ENCODE data around the gene MAFG. TPM values are rescaled to one million over a fixed set of nuclear protein-coding genes. Genes with fewer than 3 reads are reported as not detected.

MAFG gene
- total RNA-seq, 2 experiments from 2014 or later: 14.0 to 16.5 TPM

GRCh38 chr17:81931557-81932332 lies 4.2 kb upstream of the MAFG start:
- CTCF ChIA-PET: interaction anchor here (0.9 kb wide), 1 partner anchor 28 kb away, joined by 3 read pairs; no protein-coding TSS in a partner anchor
- H3K27ac Mint-ChIP-seq: no peak overlapping the region
- H3K9me3 Mint-ChIP-seq (ENCODE audit: insufficient read depth): no peaks in the 10 kb centered on the region
- ATAC-seq: no peak
- H3K27me3 Mint-ChIP-seq (ENCODE audit: low read depth): no peaks in the 10 kb centered on the region
- POLR2A ChIA-PET: interaction anchor here (0.9 kb wide), 1 partner anchor 15 kb away, joined by 3 read pairs; no protein-coding TSS in a partner anchor
- H3K36me3 Mint-ChIP-seq (ENCODE audit: low read depth): peaks cover 4% of the 10 kb centered on the region
- no peak for DNase-seq
- no peak overlapping the region for H3K4me3 Mint-ChIP-seq
- peaks cover 27% of the 10 kb centered on the region for H3K4me1 Mint-ChIP-seq (ENCODE audit: low read depth)

DNA sequence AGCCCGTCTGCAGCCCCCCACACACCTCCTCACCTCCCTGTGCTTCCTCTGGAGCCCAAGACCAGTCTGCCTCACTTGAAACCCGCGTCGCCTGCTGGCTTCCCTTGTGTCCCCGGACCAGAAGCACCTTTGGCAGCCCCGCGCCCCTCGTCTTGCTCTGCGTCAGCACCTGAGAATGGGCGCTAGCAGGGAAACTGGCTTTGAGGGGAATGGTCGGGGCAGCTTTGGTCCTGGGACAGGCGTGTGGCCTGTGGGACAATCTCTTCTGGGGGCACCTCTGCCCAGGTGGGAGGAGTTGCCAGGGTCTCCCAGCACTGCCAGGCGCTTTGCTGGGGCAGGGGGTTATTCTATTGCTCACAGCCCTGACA lies 3.6 kb upstream of the MAFG start:
- Mint-ChIP-seq H3K27me3 (ENCODE audit: low read depth) (no peaks in the 10 kb centered on the region), H3K36me3 (ENCODE audit: low read depth) (peaks cover 4% of the 10 kb centered on the region), H3K4me3 (no peak overlapping the region), H3K27ac (no peak overlapping the region), H3K4me1 (ENCODE audit: low read depth) (peaks cover 28% of the 10 kb centered on the region), H3K9me3 (ENCODE audit: insufficient read depth) (no peaks in the 10 kb centered on the region)
- POLR2A ChIA-PET: no interaction called here
- CTCF ChIA-PET: interaction anchor here (1.8 kb wide), 1 partner anchor 39 kb away, joined by 5 read pairs; no protein-coding TSS in a partner anchor
- no peak for ATAC-seq
- DNase-seq: no peak

DNA sequence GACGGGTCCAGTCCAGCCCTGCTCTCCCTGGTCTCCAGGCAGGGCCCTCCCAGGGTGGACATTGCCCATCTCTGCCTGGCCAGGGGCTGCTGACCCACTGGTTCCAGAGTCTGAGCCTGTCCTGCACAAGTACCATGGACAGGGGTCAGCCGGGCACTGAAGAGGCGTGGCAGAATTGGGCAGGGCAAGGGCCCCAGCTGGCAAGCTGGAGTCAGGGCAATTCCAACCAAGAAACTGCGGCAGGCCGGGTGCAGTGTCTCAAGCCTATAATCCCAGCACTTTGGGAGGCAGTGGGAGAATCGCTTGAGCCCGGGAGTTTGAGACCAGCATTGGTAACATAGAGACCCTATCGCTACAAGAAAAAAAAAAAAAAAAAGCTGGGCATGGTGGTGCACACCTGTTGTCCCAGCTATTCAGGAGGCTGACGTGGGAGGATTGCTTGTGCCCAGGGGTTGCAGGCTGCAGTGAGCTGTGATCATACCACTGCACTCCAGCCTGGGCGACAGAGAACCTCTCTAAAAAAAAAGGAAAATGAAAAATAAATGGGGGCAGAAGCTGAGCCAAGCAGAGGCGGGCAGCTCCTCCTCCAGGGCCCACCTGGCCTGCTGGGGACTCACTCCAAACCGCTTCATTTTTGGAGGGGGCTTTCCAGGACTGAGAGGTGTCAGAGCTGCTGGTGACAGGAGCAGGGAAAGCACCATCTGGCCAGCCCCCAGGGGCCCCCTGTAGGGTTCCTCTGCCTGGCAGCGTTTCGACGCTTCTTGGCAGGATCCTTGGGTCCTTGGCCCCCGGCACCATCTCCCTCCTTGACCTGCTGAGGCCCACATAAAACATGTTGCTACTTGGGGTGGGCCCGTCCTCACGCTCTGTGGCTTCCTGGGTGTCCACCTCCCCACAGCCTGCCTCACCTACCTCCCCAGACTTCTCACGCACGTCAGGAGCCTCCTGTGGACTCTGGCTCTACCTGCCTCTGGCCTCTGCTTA lies 2.9 kb upstream of the MAFG start:
- DNase-seq: no peak
- CTCF ChIA-PET: interaction anchor here (0.7 to 1.8 kb wide), 4 partner anchors 29 to 98 kb away, joined by 3 to 5 read pairs (median 3); no protein-coding TSS in a partner anchor
- no peak overlapping the region for H3K27ac Mint-ChIP-seq
- peaks cover 28% of the 10 kb centered on the region for H3K4me1 Mint-ChIP-seq (ENCODE audit: low read depth)
- H3K27me3 Mint-ChIP-seq (ENCODE audit: low read depth): no peaks in the 10 kb centered on the region
- no peak for ATAC-seq
- no peak overlapping the region for H3K4me3 Mint-ChIP-seq
- POLR2A ChIA-PET: no interaction called here
- no peaks in the 10 kb centered on the region for H3K9me3 Mint-ChIP-seq (ENCODE audit: insufficient read depth)
- H3K36me3 Mint-ChIP-seq (ENCODE audit: low read depth): no peaks in the 10 kb centered on the region

GRCh38 chr17:81929253-81930141 lies 2.0 kb upstream of the MAFG start:
- POLR2A ChIA-PET: interaction anchor here (0.6 to 0.7 kb wide), 2 partner anchors 13 to 134 kb away, joined by 3 to 5 read pairs; no protein-coding TSS in a partner anchor
- no peak for ATAC-seq
- H3K27me3 Mint-ChIP-seq (ENCODE audit: low read depth): no peaks in the 10 kb centered on the region
- no peak for DNase-seq
- H3K4me3 Mint-ChIP-seq: no peak overlapping the region
- CTCF ChIA-PET: interaction anchor here (0.9 to 2.5 kb wide), 5 partner anchors 30 to 60 kb away, joined by 3 to 10 read pairs (median 3); no protein-coding TSS in a partner anchor
- H3K4me1 Mint-ChIP-seq (ENCODE audit: low read depth): peaks cover 28% of the 10 kb centered on the region
- no peaks in the 10 kb centered on the region for H3K9me3 Mint-ChIP-seq (ENCODE audit: insufficient read depth)
- no peak overlapping the region for H3K27ac Mint-ChIP-seq
- no peaks in the 10 kb centered on the region for H3K36me3 Mint-ChIP-seq (ENCODE audit: low read depth)

DNA sequence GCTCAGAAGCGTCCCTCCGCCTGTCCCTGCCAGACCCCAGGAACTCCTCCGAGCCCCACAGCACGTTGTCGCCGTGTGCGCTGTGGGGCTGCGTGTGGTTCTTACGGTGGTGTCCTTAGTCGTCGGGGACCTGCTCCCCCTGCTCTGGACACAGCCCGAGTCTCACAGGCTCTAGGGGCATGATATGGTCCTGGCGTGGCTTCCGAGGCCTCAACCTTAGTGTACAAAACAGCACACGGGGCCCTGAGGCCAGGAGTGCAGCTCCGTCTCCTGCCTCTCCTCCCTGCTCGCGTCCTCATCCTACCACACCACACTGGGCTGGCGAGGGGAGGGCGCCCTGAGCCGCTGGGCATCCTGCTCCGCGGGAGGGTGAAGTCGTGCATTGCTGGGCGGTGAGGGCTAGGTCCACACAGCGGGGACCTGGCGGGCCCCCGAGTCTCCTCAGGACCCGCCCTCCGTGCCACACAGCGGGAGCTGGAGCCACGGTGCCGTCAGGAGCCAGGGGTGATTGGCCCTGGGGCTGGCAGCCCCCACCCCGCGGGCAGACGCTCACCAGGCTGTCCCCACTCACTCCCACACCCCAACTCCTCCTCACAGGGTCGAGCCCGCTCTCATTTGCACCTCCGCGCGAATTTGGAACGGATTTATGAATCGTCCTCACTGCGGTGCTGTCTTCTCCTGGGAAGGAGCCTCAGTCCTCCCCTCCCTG lies 1.2 kb upstream of the MAFG start:
- Mint-ChIP-seq H3K36me3 (ENCODE audit: low read depth) (no peaks in the 10 kb centered on the region), H3K27me3 (ENCODE audit: low read depth) (no peaks in the 10 kb centered on the region), H3K27ac (no peak overlapping the region)

GRCh38 chr17:81927152-81927652 lies 333 bp downstream of the MAFG start:
- Mint-ChIP-seq H3K27ac (peak overlapping the region; percentile 39), H3K9me3 (ENCODE audit: insufficient read depth) (no peaks in the 10 kb centered on the region)

More for the DNA sequence above, 1.2 kb upstream of the MAFG start:
- CTCF ChIA-PET: interaction anchor here (0.9 to 2.9 kb wide), 9 partner anchors 8 to 93 kb away, joined by 3 to 13 read pairs (median 5); partner anchors contain the start of genes ARHGDIA and PYCR1
- Mint-ChIP-seq H3K9me3 (ENCODE audit: insufficient read depth) (no peaks in the 10 kb centered on the region), H3K4me3 (peak overlapping the region; percentile 54), H3K4me1 (ENCODE audit: low read depth) (peaks cover 30% of the 10 kb centered on the region)
- POLR2A ChIA-PET: interaction anchor here (0.7 to 3.0 kb wide), 2 partner anchors 12 to 14 kb away, joined by 3 to 19 read pairs; no protein-coding TSS in a partner anchor
- no peak for DNase-seq
- ATAC-seq: no peak

DNA sequence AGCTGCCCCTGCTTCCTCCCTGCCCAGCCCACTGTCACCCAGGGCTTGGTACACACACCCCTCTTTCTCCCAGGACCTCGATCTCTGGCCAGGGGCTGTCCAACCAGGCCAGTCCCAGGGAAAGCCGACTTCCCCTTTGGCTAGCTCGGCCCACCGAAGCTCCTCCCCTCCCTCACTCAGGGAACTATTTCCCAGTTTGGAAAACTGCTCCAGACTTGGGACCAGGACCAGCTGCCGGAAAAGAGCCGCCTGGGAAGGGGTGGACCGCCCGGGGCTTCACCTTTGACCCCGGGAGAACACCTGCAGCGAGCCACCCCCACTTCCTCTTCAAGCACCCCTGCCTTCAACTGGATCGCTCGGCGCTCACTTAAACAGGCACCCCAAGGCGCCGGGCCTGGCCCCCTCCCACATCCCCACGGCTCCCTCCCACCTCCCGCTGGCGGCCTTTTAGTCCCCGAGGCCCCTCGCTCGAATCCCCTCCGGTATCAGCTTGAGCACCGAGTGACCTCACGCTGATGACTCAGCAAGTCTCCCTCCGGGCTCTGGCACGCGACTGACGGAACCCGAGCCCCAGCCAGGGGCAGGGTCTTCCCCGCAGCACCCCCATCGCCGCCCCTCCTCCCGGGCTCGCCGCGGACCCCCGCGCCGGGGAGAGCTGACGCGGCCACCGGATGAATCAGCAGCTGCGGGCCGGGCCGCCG lies 934 bp downstream of the MAFG start:
- H3K9me3 Mint-ChIP-seq (ENCODE audit: insufficient read depth): no peaks in the 10 kb centered on the region
- peaks cover 27% of the 10 kb centered on the region for H3K4me1 Mint-ChIP-seq (ENCODE audit: low read depth)
- H3K27ac Mint-ChIP-seq: peak overlapping the region; percentile 86
- peak overlapping the region; percentile 85 for H3K4me3 Mint-ChIP-seq
- peak; percentile 65 for DNase-seq
- ATAC-seq: peak; percentile 13
- no peaks in the 10 kb centered on the region for H3K36me3 Mint-ChIP-seq (ENCODE audit: low read depth)
- no peaks in the 10 kb centered on the region for H3K27me3 Mint-ChIP-seq (ENCODE audit: low read depth)
- CTCF ChIA-PET: interaction anchor here (1.0 to 2.9 kb wide), 6 partner anchors 33 to 279 kb away, joined by 3 to 13 read pairs (median 6); no protein-coding TSS in a partner anchor
- POLR2A ChIA-PET: interaction anchor here (0.8 to 3.0 kb wide), 6 partner anchors 10 to 223 kb away, joined by 3 to 19 read pairs (median 3); partner anchors contain the start of genes ASPSCR1 and MRPL12

More at GRCh38 chr17:81927152-81927652, 333 bp downstream of the MAFG start:
- ChIA-PET POLR2A (interaction anchor here (1.2 to 3.0 kb wide), 6 partner anchors 10 to 265 kb away, joined by 3 to 19 read pairs (median 4); partner anchors contain the start of gene MRPL12), CTCF (interaction anchor here (1.2 to 2.9 kb wide), 7 partner anchors 10 to 279 kb away, joined by 3 to 13 read pairs (median 5); partner anchors contain the start of gene ARHGDIA)
- DNase-seq (no peak), ATAC-seq (peak; percentile 10)
- no peaks in the 10 kb centered on the region for H3K36me3 Mint-ChIP-seq (ENCODE audit: low read depth)
- H3K4me3 Mint-ChIP-seq: peak overlapping the region; percentile 46
- H3K27me3 Mint-ChIP-seq (ENCODE audit: low read depth): no peaks in the 10 kb centered on the region
- H3K4me1 Mint-ChIP-seq (ENCODE audit: low read depth): peaks cover 27% of the 10 kb centered on the region

DNA sequence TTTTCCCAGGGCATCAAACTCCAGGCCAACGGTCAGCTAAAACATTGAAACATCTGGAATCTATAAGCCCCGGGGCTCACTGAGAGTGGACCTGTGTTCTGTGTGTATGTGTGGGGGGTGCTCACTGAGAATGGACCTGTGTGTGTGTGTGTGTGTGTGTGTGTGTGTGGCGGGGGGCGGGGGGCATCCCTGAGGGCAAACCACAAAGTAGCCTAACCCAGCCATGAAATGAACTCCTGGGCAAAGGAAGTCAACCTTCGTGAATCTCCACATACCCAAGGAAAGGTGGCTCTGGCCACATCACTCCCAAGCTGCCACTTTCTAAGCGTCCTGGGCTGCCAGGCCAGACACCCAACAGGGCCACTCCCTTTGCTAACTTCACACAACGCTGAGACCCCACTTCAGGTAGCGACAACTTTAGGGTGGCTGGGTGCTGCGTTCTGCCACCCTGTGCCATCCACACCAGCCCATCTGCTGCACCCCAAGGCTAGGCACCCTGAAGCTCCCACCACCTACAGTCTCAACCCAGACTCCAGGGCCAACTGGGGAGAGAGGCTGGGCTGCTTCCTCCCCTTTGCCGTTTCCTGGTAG lies 1.6 kb downstream of the MAFG start:
- H3K4me3 Mint-ChIP-seq: peak overlapping the region; percentile 85
- no peaks in the 10 kb centered on the region for H3K27me3 Mint-ChIP-seq (ENCODE audit: low read depth)
- peaks cover 3% of the 10 kb centered on the region for H3K36me3 Mint-ChIP-seq (ENCODE audit: low read depth)
- ChIA-PET CTCF (interaction anchor here (1.0 to 2.9 kb wide), 5 partner anchors 33 to 280 kb away, joined by 3 to 13 read pairs (median 5); no protein-coding TSS in a partner anchor), POLR2A (interaction anchor here (0.8 to 3.0 kb wide), 4 partner anchors 9 to 51 kb away, joined by 3 to 19 read pairs (median 5); partner anchors contain the start of gene ASPSCR1)
- no peaks in the 10 kb centered on the region for H3K9me3 Mint-ChIP-seq (ENCODE audit: insufficient read depth)
- DNase-seq: no peak
- H3K4me1 Mint-ChIP-seq (ENCODE audit: low read depth): peaks cover 26% of the 10 kb centered on the region
- peak; percentile 8 for ATAC-seq
- H3K27ac Mint-ChIP-seq: peak overlapping the region; percentile 86

All from activated CD8-positive, alpha-beta T cell treated with anti-CD3 and anti-CD28 coated beads, Interleukin-2, amount 10 ng/mL, durations not matched to agents 7 days and 5 days (primary cell).